OCI-LY1 (cell line): ENCODE results near the gene MXD4.

Source experiments
- H2AFZ ChIP-seq: fragments of 200-600 bp; sonication (generic), shearing (Covaris generic); 2 replicates; pipeline ENCODE4 v1.6.0; 2014; ENCODE audit warnings: antibody characterized with exemption, mild to moderate bottlenecking, low read length
- H3F3A ChIP-seq: fragments of 200-600 bp; sonication (generic), shearing (Covaris generic); 2 replicates; pipeline ENCODE4 v1.6.0; 2014; ENCODE audit warnings: mild to moderate bottlenecking, antibody characterized with exemption, low read length, moderate library complexity; ENCODE audit not compliant: insufficient read depth
- H3K27ac ChIP-seq: fragments of 200-600 bp; sonication (generic); 2 replicates; pipeline ENCODE4 v1.5.1; 2014; ENCODE audit warnings: low read length, mixed run types, mild to moderate bottlenecking, low read depth; ENCODE audit not compliant: poor library complexity, severe bottlenecking
- H3K27me3 ChIP-seq: fragments of 200-600 bp; sonication (generic); 2 replicates; pipeline ENCODE4 v1.6.0; 2014; ENCODE audit warnings: antibody characterized with exemption, mild to moderate bottlenecking, low read length, moderate library complexity; ENCODE audit not compliant: insufficient read depth
- H3K36me3 ChIP-seq: fragments of 200-600 bp; sonication (generic); 2 replicates; pipeline ENCODE4 v1.6.1; 2014; ENCODE audit warnings: mild to moderate bottlenecking, antibody characterized with exemption, low read length, moderate library complexity, mixed read lengths; ENCODE audit not compliant: insufficient read depth
- H3K4me1 ChIP-seq: fragments of 200-600 bp; sonication (generic); 2 replicates; pipeline ENCODE4 v1.5.1; 2014; ENCODE audit warnings: mild to moderate bottlenecking, low read length, moderate library complexity; ENCODE audit not compliant: insufficient read depth, severe bottlenecking
- H3K4me2 ChIP-seq: fragments of 200-600 bp; sonication (generic), shearing (Covaris generic); 2 replicates; pipeline ENCODE4 v1.6.1; 2014; ENCODE audit warnings: low read length
- H3K4me3 ChIP-seq: fragments of 200-600 bp; sonication (generic); 2 replicates; pipeline ENCODE4 v1.5.1; 2014; ENCODE audit warnings: low read length, low read depth, mild to moderate bottlenecking, mixed read lengths; ENCODE audit not compliant: poor library complexity, severe bottlenecking
- H3K79me2 ChIP-seq: fragments of 200-600 bp; shearing (Covaris generic); 2 replicates; pipeline ENCODE4 v1.6.1; 2016; ENCODE audit warnings: mixed run types, low read length, mixed read lengths; ENCODE audit not compliant: insufficient read depth
- H3K9ac ChIP-seq: fragments of 200-600 bp; sonication (generic), shearing (Covaris generic); 2 replicates; pipeline ENCODE4 v1.6.1; 2014; ENCODE audit warnings: mild to moderate bottlenecking, low read length, mixed read lengths
- H3K9me2 ChIP-seq: fragments of 200-600 bp; sonication (generic), shearing (Covaris generic); 2 replicates; pipeline ENCODE4 v1.6.1; 2014; ENCODE audit warnings: low read depth, mild to moderate bottlenecking, low read length, mixed read lengths
- H3K9me3 ChIP-seq: fragments of 200-600 bp; shearing (Covaris generic); 2 replicates; pipeline ENCODE4 v1.6.1; 2014; ENCODE audit warnings: low read length, mixed read lengths
- H4K20me1 ChIP-seq: fragments of 200-600 bp; sonication (generic), shearing (Covaris generic); 2 replicates; pipeline ENCODE4 v1.6.0; 2016; ENCODE audit warnings: mild to moderate bottlenecking, low read length; ENCODE audit not compliant: insufficient read depth
- EZH2 ChIP-seq: fragments of 200-600 bp; sonication (generic), shearing (Covaris generic); IDR thresholded peaks from 2 replicates; pipeline ENCODE4 v1.8.0; 2017; ENCODE audit warnings: borderline replicate concordance, mixed run types, mild to moderate bottlenecking, antibody characterized with exemption, low read length, moderate library complexity, mixed read lengths
- TF ChIP-seq, protein P1 (sequence below): fragments of 200-600 bp; sonication (generic), shearing (Covaris generic); IDR thresholded peaks from 2 replicates; pipeline ENCODE4 v1.5.1; 2017; ENCODE audit warnings: mild to moderate bottlenecking, antibody characterized with exemption, low read length, moderate library complexity, mixed read lengths

The MXD4 gene

DNA sequence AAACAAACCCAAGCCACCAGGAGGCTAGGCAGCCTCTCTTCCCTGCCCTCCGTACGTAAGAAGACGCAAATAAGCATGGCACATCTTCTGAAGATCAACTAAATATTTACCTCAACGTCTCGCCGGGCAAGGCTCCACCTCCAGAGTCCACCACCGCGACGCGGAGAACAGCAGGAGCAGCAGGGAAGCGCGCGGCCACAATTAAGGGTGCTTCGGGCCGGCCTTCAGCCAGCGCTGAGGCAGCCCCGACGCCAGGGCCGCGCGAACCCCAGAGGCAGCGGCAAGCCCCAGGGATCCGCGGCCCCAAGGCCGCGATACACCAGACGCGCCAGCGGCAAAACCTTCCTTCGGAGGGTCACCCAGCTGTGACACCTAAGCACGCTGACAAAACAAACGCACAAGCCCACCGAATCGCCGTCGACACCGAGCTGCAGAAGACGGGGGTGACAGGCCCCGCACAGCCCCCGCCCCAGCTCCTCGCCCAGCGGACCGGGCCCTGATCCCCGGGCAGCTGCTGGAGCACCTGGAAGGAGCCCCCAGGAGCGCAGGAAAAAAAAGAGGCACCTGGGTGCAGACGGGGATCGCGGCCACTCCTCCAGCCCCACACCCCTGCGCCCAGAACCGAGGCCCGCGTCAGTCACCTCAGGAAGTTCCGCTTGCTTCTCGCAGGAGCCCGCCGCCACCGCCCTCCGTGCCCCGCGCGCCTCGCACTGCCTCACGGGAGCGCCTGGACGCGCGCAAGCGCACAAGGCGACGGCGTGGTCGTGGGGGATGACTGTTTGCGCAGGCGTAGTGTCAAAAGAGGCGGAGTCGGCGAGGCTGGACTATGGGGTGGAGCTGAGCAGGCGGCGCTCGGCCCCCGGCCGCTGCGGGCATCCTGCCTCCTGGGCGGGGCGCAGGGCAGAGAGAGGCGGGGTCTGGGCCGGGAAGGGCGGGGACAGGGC is 20.2 kb downstream of the MXD4 start, which contains the start of the genes HAUS3 and POLN:
Gene HAUS3, minus strand, starts transcription at position 712 of the 944 bp plus-strand sequence. CDS start 1,175 bp downstream, outside the sequence.
Gene POLN, minus strand, starts transcription at position 712 of the 944 bp plus-strand sequence. CDS start 12,890 bp downstream, outside the sequence.
- no peaks in the 10 kb centered on the region for H3K9me2 ChIP-seq
- H3K4me1 ChIP-seq: peaks cover 38% of the 10 kb centered on the region
- H3K9ac ChIP-seq: peak within 1 kb of the TSS; percentile 79
- no peaks in the 10 kb centered on the region for H4K20me1 ChIP-seq
- no peaks in the 10 kb centered on the region for H3K9me3 ChIP-seq
- no peak for TF ChIP-seq EZH2
- TF ChIP-seq, protein P1, sequence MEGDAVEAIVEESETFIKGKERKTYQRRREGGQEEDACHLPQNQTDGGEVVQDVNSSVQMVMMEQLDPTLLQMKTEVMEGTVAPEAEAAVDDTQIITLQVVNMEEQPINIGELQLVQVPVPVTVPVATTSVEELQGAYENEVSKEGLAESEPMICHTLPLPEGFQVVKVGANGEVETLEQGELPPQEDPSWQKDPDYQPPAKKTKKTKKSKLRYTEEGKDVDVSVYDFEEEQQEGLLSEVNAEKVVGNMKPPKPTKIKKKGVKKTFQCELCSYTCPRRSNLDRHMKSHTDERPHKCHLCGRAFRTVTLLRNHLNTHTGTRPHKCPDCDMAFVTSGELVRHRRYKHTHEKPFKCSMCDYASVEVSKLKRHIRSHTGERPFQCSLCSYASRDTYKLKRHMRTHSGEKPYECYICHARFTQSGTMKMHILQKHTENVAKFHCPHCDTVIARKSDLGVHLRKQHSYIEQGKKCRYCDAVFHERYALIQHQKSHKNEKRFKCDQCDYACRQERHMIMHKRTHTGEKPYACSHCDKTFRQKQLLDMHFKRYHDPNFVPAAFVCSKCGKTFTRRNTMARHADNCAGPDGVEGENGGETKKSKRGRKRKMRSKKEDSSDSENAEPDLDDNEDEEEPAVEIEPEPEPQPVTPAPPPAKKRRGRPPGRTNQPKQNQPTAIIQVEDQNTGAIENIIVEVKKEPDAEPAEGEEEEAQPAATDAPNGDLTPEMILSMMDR: no peak
- no peak within 1 kb of the TSS for H2AFZ ChIP-seq
- peak within 1 kb of the TSS; percentile 92 for H3K4me2 ChIP-seq
- peaks cover 19% of the 10 kb centered on the region; the same call in 1 of the 2 replicates for H3K36me3 ChIP-seq
- H3K27ac ChIP-seq: peak within 1 kb of the TSS; percentile 35
- H3K79me2 ChIP-seq: peaks cover 32% of the 10 kb centered on the region
- H3F3A ChIP-seq: no peaks in the 10 kb centered on the region
- no peaks in the 10 kb centered on the region for H3K27me3 ChIP-seq
- peak within 1 kb of the TSS; percentile 87 for H3K4me3 ChIP-seq

DNA sequence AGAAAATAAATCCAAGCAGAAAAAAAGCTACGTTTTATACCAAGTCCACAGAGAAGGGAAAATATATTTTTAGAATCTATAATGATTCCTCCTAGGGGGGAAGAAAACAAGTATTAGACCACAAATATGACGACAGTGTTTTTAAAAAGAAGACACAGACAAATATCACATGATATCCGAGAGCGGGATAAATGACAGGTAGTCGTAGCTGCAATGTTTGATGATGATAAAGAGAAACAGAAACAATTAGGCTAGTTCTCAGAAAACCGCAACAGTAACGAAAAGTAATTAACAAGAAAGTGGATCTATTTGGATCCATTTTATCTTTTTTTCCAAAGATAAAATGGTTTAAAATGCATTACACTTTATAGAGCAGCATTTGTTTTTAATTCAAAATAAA is 20.9 kb downstream of the MXD4 start:
- H3K27ac ChIP-seq: peak overlapping the region; percentile 35
- H3K9me2 ChIP-seq: no peaks in the 10 kb centered on the region
- peak overlapping the region; percentile 87 for H3K4me3 ChIP-seq
- no peak overlapping the region for H2AFZ ChIP-seq
- peaks cover 38% of the 10 kb centered on the region for H3K4me1 ChIP-seq
- TF ChIP-seq, protein P1: no peak
- TF ChIP-seq EZH2: no peak
- peak overlapping the region; percentile 92 for H3K4me2 ChIP-seq
- no peaks in the 10 kb centered on the region for H3K9me3 ChIP-seq
- H3K27me3 ChIP-seq: no peaks in the 10 kb centered on the region
- H4K20me1 ChIP-seq: no peaks in the 10 kb centered on the region
- peaks cover 24% of the 10 kb centered on the region; the same call in 1 of the 2 replicates for H3K36me3 ChIP-seq
- H3K9ac ChIP-seq: peak overlapping the region; percentile 79
- H3K79me2 ChIP-seq: peaks cover 32% of the 10 kb centered on the region
- no peaks in the 10 kb centered on the region for H3F3A ChIP-seq

DNA sequence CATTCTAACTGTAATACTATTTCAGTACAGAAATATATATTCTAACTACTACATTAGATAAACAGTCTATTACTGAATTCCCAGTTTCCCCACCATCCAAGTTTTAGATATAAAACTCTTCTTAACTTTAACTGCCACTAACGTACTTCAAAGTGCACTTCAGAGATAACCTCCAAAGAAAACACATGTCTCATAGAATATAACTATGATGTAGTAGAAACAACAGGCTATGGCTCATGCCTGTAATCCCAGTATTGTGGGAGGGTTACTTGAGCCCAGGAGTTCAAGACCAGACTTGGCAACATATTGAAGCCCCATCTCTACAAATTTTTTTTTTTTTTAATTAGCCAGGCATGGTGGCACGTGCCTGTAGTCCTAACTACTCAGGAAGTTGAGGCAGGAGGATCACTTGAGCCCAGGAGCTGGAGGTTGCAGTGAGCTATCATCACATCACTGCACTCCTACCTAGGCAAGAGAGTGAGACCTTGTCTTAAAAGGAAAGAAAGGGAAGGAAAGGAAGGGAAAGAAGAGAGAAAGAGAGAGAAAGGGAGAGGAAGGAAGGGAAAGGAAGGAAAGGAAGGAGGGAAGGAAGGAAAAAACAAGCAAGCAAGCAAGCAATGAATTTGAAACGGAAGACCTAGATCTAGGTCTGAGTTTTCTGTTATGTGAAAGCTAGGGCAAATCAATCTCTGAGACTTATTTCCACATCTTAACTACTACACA is 24.8 kb downstream of the MXD4 start:
- peaks cover 31% of the 10 kb centered on the region for H3K4me1 ChIP-seq
- H3K9me3 ChIP-seq: no peaks in the 10 kb centered on the region
- H3K9ac ChIP-seq: no peak overlapping the region
- H2AFZ ChIP-seq: no peak overlapping the region
- H3K9me2 ChIP-seq: no peaks in the 10 kb centered on the region
- TF ChIP-seq, protein P1: no peak
- no peak for TF ChIP-seq EZH2
- no peaks in the 10 kb centered on the region for H3K27me3 ChIP-seq
- H3K4me3 ChIP-seq: no peak overlapping the region
- no peaks in the 10 kb centered on the region for H3F3A ChIP-seq
- H3K4me2 ChIP-seq: no peak overlapping the region
- no peak overlapping the region for H3K27ac ChIP-seq
- H3K36me3 ChIP-seq: peaks cover 37% of the 10 kb centered on the region; the same call in 1 of the 2 replicates
- peaks cover 32% of the 10 kb centered on the region for H3K79me2 ChIP-seq
- no peaks in the 10 kb centered on the region for H4K20me1 ChIP-seq
